Rectal smooth muscle tissue (tissue), 1 donor: ENCODE measurements around the gene KCNQ5.

Source experiments
- H3K27ac ChIP-seq: one replicate; pipeline ENCODE4 v1.7.0; 2013; ENCODE audit warnings: low read depth, low read length, inconsistent platforms
- H3K27me3 ChIP-seq: one replicate; pipeline ENCODE4 v1.7.0; 2013; ENCODE audit warnings: low read length; ENCODE audit not compliant: control insufficient read depth, insufficient read depth
- H3K36me3 ChIP-seq: one replicate; pipeline ENCODE4 v1.7.0; 2013; ENCODE audit warnings: low read length; ENCODE audit not compliant: control insufficient read depth, insufficient read depth
- H3K4me1 ChIP-seq: one replicate; pipeline ENCODE4 v1.7.0; 2013; ENCODE audit warnings: low read length; ENCODE audit not compliant: control insufficient read depth, insufficient read depth
- H3K4me3 ChIP-seq: one replicate; pipeline ENCODE4 v1.7.0; 2013; ENCODE audit warnings: low read length
- H3K9ac ChIP-seq: one replicate; pipeline ENCODE4 v1.7.0; 2013; ENCODE audit warnings: low read length

The KCNQ5 gene

DNA sequence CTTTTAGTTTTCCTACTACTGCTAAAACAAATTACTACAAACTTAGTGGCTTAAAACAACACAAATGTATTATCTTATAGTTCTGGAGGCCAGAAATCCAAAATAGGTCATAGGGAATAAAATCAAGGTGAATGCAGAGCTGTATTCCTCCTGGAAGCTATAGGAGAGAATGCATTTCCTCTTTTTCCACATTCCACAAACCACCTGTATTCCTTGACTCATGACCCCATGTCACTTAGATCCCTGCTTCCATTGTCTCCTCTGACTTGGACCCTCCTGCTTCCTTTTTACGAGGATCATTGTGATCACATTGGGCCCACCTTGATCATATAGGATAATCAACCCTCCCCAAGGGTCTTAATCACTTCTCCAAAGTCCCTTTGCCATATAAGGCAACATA lies 200.8 kb downstream of the KCNQ5 start:
- no peaks in the 10 kb centered on the region for H3K36me3 ChIP-seq
- H3K27ac ChIP-seq: no peak overlapping the region
- no peak overlapping the region for H3K4me3 ChIP-seq
- H3K27me3 ChIP-seq: no peaks in the 10 kb centered on the region
- H3K9ac ChIP-seq: no peak overlapping the region
- H3K4me1 ChIP-seq: no peaks in the 10 kb centered on the region

DNA sequence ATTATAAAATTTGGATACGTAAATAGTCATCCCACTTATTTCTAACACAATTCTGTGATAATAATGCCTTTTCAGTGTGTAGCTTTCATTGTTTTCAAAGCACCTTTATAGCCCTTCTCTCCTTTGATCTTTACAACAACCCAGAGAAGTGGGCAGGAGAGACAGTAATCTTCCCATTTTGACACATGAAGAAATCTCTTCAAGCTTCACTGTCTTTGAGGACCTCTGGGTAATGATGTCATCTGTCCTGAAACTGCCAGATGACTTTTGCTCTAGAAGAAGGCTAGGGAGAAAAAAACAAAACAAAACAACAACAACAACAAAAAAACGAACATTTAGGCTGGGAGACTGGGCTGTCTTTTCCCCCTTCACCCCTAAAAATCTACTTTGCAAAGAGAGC lies 203.0 kb downstream of the KCNQ5 start:
- Histone ChIP-seq H3K4me3 (no peak overlapping the region), H3K36me3 (no peaks in the 10 kb centered on the region), H3K27ac (no peak overlapping the region), H3K4me1 (no peaks in the 10 kb centered on the region), H3K27me3 (no peaks in the 10 kb centered on the region), H3K9ac (no peak overlapping the region)

DNA sequence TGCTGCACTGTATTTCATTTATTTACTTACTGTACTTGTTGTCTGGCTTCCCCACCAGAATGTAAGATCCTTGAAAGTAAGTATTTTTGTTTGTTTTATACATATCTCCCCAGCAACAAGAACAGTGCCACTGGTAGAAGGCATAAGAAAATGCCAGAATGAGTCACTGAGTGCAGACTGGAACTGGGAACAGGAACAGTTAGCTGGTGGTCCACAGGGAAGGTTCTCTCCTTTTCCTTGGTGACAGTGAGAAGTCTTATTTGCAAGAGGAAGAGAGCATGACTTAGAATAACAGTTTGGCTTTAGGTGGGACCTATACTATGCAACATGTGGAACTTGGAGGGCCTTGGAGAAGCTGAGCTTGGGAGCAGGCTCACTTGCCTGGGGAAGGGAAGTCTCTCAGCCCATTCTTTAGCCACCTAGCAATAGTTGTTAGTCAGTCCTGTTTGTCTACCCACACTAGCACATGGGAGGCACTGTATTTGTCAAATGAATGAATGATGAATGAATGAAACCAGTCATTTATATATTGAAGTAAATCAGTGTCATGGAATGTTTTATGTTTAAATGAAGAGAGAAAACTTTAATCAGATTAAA lies 203.5 kb downstream of the KCNQ5 start:
- H3K4me3 ChIP-seq: no peak overlapping the region
- H3K27ac ChIP-seq: no peak overlapping the region
- no peaks in the 10 kb centered on the region for H3K27me3 ChIP-seq
- H3K9ac ChIP-seq: no peak overlapping the region
- H3K4me1 ChIP-seq: no peaks in the 10 kb centered on the region
- no peaks in the 10 kb centered on the region for H3K36me3 ChIP-seq

DNA sequence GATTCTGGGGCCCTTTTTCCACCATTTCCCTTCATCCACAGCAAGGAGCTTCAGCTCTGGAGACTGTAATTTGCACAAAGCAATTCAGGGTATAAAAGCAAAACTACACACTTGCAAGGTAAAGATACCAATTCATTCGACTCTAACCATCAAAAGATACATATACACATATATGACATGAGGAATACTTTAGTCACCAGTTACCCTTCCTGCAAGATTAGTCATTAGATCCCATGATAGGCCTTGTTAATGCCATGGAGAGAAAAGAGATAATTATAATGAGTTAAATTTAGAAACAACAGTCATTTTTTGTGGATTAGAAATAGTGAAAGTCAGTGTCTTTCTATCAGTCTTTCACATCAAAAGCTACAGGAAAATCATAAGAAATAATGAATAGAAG lies 204.2 kb downstream of the KCNQ5 start:
- no peak overlapping the region for H3K9ac ChIP-seq
- no peaks in the 10 kb centered on the region for H3K36me3 ChIP-seq
- H3K27me3 ChIP-seq: no peaks in the 10 kb centered on the region
- H3K4me3 ChIP-seq: no peak overlapping the region
- H3K27ac ChIP-seq: no peak overlapping the region
- no peaks in the 10 kb centered on the region for H3K4me1 ChIP-seq

DNA sequence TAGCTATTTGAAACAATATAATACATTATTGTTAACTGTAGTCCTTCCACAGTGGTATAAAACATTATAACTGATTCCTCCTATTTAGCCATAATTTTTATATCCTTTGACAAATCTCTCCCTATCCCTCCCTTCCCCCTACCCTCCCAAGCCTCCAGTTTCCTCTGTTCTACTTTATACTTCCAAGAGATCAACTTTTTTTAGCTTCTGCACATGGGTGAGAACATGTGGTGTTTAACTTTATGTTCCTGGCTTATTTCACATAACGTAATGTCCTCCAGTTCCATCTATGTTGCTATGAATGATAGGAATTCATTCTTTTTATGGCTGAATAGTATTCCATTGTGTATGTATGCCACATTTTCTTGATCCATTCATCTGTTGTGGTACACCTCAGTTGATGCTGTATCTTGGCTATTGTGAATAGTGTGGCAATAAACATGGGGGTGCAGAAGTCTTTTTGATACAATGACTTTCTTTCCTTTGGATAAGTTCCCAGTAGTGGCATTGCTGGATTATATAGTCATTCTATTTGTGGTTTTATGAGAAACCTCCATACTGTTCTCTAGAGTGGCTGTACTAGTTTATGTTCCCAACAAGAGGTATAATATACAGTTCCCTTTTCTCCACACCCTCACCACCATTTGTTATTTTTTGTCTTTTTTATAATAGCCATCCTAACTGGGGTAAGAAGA lies 205.0 kb downstream of the KCNQ5 start:
- no peaks in the 10 kb centered on the region for H3K4me1 ChIP-seq
- H3K27me3 ChIP-seq: no peaks in the 10 kb centered on the region
- no peak overlapping the region for H3K4me3 ChIP-seq
- H3K36me3 ChIP-seq: no peaks in the 10 kb centered on the region
- no peak overlapping the region for H3K9ac ChIP-seq
- H3K27ac ChIP-seq: no peak overlapping the region

DNA sequence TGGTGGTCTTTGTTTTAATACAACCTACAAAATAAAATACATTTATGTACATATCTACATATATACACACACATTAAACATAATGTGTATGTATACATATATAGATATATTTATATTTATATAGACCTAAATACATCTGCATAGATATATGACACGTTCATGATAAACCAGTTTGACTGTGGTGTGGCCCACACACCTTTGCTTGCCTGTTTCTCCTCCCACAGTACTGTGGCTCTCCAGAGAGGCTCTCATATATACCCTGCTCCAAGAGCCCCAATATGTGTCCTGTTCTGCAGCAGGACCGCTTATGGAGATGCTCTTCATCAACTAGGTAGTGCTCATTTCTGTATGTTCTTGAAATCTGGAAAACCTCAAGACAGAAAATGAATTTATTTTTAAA lies 207.0 kb downstream of the KCNQ5 start:
- Histone ChIP-seq H3K36me3 (no peaks in the 10 kb centered on the region), H3K27ac (no peak overlapping the region), H3K9ac (no peak overlapping the region), H3K4me3 (no peak overlapping the region), H3K4me1 (no peaks in the 10 kb centered on the region), H3K27me3 (no peaks in the 10 kb centered on the region)

DNA sequence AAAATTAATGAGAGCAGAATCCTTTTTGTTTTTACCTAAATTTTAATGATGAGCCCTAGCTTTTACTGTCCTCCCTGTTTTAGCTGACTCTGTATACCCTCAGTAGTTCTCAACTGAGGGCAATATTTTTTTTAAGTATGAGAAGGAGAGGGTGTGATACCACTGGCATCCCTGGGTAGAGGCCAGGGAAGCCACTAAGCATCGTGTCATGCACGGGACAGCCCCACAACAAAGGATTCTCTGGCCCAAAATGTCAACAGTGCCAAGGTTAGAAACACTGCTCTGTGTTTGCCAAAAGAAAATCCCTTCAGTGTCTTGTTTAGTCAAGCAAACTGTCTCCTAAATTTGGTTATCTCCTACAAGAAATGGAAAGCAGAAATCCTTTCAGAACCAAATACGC lies 210.4 kb downstream of the KCNQ5 start:
- Histone ChIP-seq H3K4me3 (no peak overlapping the region), H3K36me3 (no peaks in the 10 kb centered on the region), H3K4me1 (no peaks in the 10 kb centered on the region), H3K27ac (no peak overlapping the region), H3K9ac (no peak overlapping the region), H3K27me3 (no peaks in the 10 kb centered on the region)

DNA sequence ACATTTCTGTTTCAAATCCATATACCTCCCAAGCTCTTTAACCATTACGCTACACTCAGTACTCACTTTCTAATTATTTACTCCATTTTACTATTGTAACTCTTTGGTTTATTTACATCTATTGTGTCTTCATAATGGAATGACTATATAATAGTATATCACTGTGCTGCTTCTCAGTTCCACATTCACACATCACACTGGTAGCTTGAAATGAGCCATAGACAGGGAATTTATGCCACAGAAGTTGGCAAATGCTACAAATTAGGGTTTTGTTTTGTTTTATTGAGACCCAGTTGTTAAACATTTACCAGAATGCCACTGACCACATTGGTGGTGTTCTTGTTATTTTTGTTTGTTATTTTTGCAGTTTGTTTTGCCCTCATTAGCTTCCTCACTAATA lies 213.9 kb downstream of the KCNQ5 start:
- Histone ChIP-seq H3K4me1 (no peaks in the 10 kb centered on the region), H3K4me3 (no peak overlapping the region), H3K9ac (no peak overlapping the region), H3K36me3 (no peaks in the 10 kb centered on the region), H3K27ac (no peak overlapping the region), H3K27me3 (no peaks in the 10 kb centered on the region)

DNA sequence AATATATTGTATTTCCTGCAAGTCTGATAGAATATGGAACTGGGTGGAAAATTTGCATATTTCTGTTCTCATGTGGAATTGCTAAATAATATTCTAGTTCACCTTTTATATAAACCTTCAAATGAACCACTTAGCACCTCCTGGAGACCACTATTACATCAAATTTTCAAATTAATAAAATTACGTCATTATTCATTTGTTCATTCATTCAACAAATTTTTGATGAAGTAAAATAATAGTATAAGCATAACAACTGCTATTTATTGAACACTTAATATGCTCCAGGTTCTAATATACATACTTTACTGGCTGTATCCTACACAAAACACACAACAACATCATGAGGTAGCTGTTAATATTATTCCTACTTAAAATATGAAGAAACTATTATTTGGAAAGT lies 215.1 kb downstream of the KCNQ5 start:
- Histone ChIP-seq H3K36me3 (no peaks in the 10 kb centered on the region), H3K9ac (no peak overlapping the region), H3K27ac (no peak overlapping the region), H3K4me1 (no peaks in the 10 kb centered on the region), H3K27me3 (no peaks in the 10 kb centered on the region), H3K4me3 (no peak overlapping the region)

DNA sequence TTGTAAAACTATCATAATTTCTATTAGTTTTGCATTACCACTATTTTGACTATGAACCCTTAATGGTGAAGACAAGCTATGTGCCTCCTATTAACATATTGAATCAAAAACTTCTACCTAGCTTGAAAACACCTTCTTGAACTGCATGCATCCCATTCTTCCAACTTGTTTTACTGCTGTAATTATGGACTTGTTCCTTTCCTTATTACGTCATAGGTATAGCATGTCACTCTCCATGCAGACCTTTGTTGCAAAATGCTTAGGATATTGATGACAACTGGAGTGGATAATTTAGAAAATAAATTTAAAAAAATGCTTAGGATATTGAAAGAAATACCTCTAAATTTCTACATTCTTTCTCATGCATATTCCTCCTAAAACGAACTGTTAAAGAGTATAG lies 219.3 kb downstream of the KCNQ5 start:
- Histone ChIP-seq H3K27ac (no peak overlapping the region), H3K36me3 (no peaks in the 10 kb centered on the region), H3K4me3 (no peak overlapping the region), H3K9ac (no peak overlapping the region), H3K27me3 (no peaks in the 10 kb centered on the region), H3K4me1 (no peaks in the 10 kb centered on the region)

DNA sequence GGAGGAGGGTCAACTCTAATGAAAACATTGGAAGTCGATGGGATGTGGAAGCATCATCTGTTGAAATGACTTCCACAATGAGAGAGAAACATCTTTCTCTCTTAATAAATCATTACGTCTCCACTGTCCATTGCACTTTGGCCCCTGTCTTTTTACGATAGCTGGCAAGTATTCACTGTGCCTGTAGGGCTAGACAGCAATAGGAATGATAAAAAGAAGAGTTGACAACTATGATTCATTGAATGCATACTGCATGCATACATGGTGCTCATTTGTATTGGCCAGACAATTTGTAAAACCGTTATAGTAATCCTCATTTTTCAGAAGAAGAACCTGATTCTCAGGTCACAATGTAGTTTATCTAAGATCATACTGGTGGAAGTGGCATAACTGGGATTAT lies 220.3 kb downstream of the KCNQ5 start:
- Histone ChIP-seq H3K36me3 (no peaks in the 10 kb centered on the region), H3K4me1 (no peaks in the 10 kb centered on the region), H3K27me3 (no peaks in the 10 kb centered on the region), H3K9ac (no peak overlapping the region), H3K4me3 (no peak overlapping the region), H3K27ac (no peak overlapping the region)

DNA sequence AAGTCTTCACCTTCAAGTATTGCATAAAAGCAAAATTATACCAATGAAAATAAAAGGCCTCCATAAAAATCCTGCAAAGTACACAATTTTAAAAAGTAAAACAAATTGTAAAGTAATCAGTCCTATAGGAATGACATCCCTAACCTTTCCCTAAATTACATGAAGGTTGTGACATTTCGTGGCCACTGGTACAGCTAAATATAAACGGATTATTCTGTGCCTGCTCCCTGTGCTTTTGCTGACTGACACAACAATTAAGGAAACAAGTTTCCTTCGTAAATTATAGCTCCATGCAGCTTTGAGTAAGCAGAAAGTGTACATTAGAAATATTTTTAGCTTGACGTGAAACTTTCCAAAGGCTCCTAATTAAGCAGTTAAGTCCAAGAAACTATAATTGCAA lies 222.8 kb downstream of the KCNQ5 start:
- H3K9ac ChIP-seq: no peak overlapping the region
- H3K36me3 ChIP-seq: no peaks in the 10 kb centered on the region
- H3K4me3 ChIP-seq: no peak overlapping the region
- H3K27ac ChIP-seq: no peak overlapping the region
- H3K4me1 ChIP-seq: no peaks in the 10 kb centered on the region
- no peaks in the 10 kb centered on the region for H3K27me3 ChIP-seq

DNA sequence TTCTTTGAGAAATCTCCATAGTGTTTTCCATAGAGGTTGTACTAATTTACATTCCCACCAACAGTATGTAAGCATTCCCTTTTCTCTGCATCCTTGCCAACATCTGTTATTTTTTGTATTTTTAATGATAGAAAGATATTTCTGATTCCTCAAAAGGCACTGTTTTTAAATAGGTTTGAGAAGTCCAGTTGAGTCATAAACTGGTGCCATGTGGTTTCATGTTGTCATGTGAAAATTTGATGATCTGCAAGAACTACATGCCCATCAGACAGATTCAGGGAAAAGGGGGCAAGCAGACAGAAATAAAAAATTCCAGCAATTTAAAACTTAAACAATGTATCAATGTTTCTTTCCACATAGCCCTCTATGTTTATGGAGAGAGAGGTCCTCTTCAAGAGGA lies 227.5 kb downstream of the KCNQ5 start:
- Histone ChIP-seq H3K27me3 (no peaks in the 10 kb centered on the region), H3K36me3 (no peaks in the 10 kb centered on the region), H3K9ac (no peak overlapping the region), H3K4me3 (no peak overlapping the region), H3K4me1 (no peaks in the 10 kb centered on the region), H3K27ac (no peak overlapping the region)
